GM12873 (cell line): ENCODE data around the gene CASQ2.
A peak's percentile ranks its signal among the peaks of the same experiment; 100 is the strongest.

Source experiments
- TF ChIP-seq, protein P1 (sequence below): IDR thresholded peaks from 2 replicates; pipeline ENCODE4 v1.5.1; 2012; ENCODE audit warnings: low read depth, mild to moderate bottlenecking, moderate library complexity, low read length, control low read depth; ENCODE audit not compliant: insufficient read depth; ENCODE audit errors: missing control alignments

The CASQ2 gene

DNA sequence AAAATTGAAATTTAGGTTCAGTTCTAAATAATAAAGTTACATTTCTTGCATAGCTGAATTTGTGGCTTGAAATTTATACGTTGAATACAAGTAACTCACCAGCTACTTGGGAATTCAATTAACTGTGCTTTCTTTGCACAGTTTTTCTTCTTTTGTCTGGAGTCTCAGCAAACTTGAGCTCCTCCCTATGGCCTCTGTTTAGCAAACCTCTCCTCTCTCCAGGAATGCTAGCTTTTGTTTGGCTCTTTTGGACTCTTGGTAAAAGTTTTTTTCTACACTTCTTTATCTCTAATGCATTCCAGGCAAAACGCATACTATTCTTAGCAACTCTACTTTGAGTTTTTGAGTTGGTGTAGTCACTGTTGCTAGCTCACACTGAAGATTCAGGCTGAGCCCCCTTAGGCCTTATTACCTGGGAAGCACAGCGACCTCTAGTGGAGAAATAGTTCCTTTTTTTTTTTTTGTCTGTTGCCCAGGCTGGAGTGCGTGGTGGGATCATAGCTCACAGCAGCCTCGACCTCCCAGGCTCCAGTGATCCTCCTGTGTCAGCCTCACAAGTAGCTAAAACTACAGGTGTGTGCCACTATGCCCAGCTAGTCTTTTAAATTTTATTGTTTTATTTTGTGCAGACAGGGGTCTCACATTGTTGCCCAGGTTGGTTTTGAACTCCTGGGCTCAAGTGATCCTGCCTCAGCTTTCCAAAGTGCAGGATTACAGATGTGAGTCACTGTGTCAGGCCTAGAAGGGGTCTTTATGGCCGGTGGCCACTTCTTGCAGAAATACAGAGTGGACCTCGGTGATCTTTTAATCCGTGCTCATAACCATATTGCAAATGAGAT lies 61.7 kb downstream of the CASQ2 start:
- TF ChIP-seq, protein P1, sequence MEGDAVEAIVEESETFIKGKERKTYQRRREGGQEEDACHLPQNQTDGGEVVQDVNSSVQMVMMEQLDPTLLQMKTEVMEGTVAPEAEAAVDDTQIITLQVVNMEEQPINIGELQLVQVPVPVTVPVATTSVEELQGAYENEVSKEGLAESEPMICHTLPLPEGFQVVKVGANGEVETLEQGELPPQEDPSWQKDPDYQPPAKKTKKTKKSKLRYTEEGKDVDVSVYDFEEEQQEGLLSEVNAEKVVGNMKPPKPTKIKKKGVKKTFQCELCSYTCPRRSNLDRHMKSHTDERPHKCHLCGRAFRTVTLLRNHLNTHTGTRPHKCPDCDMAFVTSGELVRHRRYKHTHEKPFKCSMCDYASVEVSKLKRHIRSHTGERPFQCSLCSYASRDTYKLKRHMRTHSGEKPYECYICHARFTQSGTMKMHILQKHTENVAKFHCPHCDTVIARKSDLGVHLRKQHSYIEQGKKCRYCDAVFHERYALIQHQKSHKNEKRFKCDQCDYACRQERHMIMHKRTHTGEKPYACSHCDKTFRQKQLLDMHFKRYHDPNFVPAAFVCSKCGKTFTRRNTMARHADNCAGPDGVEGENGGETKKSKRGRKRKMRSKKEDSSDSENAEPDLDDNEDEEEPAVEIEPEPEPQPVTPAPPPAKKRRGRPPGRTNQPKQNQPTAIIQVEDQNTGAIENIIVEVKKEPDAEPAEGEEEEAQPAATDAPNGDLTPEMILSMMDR: peak; percentile 70

DNA sequence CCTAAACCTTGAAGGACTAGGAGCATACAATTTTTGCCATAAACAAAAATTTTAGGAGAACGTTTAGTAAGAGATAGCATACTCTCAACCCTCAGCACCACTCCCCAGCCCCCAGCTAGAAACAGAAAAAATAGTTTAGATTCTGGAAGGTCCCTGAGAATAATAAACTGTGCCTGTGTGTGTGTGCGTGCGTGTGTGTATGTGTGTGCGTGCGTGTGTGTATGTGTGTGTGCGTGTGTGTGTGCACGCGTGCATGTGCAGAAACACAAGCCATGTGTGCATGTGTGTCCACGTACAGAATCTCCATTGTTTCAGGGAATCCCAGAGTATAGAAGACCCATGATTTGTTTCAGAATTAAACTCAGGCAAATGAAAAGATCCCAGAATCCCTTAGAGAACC lies 62.6 kb downstream of the CASQ2 start:
- TF ChIP-seq, protein P1: no peak

DNA sequence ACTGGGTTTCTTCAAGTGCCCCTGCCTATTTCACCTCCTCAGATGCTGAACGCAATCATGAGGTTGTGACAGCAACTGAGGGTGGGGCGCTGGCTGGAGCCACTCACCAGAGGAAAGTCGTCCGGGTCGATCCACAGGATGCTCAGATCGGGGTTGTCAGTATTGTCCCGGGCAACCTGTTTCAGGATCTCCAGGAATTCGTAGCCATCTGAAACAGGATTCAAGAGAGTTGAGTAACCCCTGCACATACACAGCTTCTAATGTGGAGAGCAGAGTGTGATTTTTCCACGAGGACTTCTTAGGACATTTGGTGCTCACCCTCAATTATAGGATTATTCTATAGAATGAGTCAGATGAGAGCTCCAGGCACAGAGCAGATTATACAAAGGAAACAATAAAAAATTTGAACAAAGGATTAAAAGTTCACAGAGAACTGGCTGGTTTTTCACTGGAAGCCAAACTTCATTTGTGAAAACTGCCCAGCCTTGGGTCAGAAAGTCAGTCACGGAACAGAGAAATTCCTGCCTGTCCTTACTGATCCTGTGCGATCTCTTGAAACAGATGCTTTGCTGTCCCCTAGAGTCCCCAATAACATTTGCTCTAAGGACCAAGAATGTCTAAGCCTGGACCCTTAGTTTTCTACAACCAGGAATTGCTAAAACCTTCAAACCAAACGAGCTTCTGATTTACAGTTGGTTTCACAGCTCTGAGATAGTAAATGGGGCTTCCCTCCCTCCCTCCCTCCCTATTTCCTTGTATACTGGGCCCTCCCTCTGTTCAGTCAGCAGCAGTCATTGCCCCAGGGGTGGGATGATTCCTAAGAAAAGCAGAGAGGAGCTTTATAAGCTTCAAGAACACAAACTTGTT lies 63.2 kb downstream of the CASQ2 start:
- TF ChIP-seq, protein P1: no peak

DNA sequence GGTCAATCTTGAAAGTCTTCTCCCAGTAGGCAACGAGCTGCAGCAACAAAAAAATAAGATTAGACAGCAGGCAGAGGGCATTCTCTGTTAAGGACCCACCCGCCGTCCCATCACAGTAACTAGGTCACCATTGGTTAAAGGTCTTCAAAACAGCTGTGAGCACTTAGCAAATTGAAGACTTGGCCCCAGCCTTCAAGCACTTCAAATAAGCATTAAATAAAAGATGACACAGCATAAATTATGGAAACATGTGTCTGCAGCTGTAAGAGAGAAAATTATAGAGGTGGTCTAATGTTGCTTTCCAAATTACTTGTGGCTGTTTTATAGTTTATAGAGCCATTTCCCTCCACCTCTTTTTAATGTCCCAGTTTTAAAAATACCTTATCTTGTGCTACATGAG lies 65.6 kb downstream of the CASQ2 start:
- TF ChIP-seq, protein P1: no peak

DNA sequence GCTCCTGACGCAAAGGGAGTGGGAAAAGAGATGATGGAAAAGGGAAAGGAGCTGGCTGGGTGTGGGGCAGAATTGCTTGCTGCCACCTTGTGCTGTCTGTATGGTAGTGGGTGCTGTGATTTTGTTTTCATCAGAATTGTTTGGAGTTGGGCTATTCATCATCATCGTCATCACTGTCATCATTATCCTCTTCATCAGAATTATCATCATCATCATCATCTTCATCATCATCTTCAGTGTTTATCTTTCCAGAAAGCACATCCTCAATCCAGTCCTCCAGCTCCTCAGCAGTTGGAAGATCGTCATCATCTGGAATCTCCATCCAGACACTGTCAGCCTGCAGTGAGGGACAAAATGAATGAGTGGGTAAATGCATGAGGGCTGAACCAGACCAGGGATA lies 67.4 kb downstream of the CASQ2 start:
- TF ChIP-seq, protein P1: no peak

DNA sequence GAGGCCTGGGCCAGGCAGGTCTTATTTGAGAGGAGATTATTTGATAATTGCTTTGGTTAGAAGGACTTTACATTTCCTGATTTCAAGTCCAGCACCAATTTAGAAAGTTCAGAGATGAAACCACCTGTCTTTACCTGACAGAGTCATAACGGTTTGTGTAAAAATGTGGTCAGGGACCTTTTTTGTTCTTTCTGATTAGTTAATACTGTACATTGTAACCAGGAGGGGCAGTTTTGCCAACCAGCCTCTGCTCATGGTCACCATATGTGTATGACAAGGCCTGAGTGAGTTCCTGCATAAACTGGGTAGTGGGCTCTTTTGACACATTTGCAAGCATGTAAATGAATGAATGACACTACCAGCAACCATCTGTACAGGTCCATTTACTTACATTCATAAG lies 70.9 kb downstream of the CASQ2 start:
- TF ChIP-seq, protein P1: no peak

DNA sequence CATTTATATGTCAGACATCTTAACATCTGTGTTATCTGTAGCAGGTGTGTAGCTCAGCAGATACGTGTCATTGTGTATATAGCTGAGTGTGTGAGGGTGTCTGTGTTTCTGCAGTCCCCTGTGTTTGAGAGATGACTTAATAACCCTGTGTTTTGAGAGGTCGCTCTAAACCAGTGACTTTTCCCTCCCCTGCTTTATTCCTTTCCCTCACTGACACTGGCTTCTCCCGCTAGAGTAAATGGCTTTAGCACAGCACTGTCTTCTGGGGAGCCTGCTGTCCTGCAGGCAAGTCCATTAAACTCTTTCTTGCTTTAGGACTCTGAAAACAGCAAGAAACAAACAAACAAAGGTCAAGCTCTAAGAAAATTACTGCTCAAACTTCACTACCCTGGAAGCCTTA lies 73.7 kb downstream of the CASQ2 start:
- TF ChIP-seq, protein P1: no peak
